Muscle of leg (tissue), 11 donors: ENCODE results near the gene DUOX2. TPM values are rescaled to one million over a fixed set of nuclear protein-coding genes. Genes with fewer than 3 reads are reported as not detected.

Source experiments
- DNase-seq: peaks from one replicate; pipeline ENCODE4 v3.0.0; 2013
- H3K27ac ChIP-seq: one replicate; pipeline ENCODE4 v1.5.1; 2013; ENCODE audit warnings: mild to moderate bottlenecking, low read length, control low read depth
- H3K27me3 ChIP-seq: one replicate; pipeline ENCODE4 v1.6.1; 2013; ENCODE audit warnings: low read length; ENCODE audit not compliant: control insufficient read depth, insufficient read depth
- H3K36me3 ChIP-seq: one replicate; pipeline ENCODE4 v1.6.1; 2013; ENCODE audit warnings: low read length; ENCODE audit not compliant: control insufficient read depth, insufficient read depth
- H3K4me1 ChIP-seq: one replicate; pipeline ENCODE4 v1.6.1; 2013; ENCODE audit warnings: low read length; ENCODE audit not compliant: control insufficient read depth, insufficient read depth
- H3K4me3 ChIP-seq: one replicate; pipeline ENCODE4 v1.5.1; 2013; ENCODE audit warnings: low read length, control low read depth
- H3K9me3 ChIP-seq: replicated peaks from 2 replicates; pipeline ENCODE4 v1.6.1; 2013; ENCODE audit warnings: low read depth, low read length; ENCODE audit not compliant: control insufficient read depth
- WGBS: methylation state at CpG from one replicate; pipeline ENCODE4 v1.1.5; 2013; ENCODE audit warnings: missing lambda C conversion rate; ENCODE audit not compliant: insufficient coverage; 5-methylcytosine and 5-hydroxymethylcytosine counted together
- polyA plus RNA-seq, 8 donors: library from polyadenylated mRNA; unstranded; fragments of 120-200 nt; gene quantifications; one replicate each; pipeline versions ENCODE4 v1.2.1 to v1.2.3, GENCODE V29; 2013; ENCODE audit warnings: inconsistent platforms in 1 of 8, low replicate concordance in 1 of 8; ENCODE audit not compliant: insufficient read length in 8 of 8, insufficient read depth in 1 of 8
- total RNA-seq: library from RNA; stranded (reverse); fragments of 120-200 nt; gene quantifications from one replicate; pipeline ENCODE4 v1.2.4, GENCODE V29; 2013

The DUOX2 gene
- total and polyA plus RNA-seq, 9 donors = 0.03 to 0.38 (median 0.12) TPM; not detected in 3

DNA sequence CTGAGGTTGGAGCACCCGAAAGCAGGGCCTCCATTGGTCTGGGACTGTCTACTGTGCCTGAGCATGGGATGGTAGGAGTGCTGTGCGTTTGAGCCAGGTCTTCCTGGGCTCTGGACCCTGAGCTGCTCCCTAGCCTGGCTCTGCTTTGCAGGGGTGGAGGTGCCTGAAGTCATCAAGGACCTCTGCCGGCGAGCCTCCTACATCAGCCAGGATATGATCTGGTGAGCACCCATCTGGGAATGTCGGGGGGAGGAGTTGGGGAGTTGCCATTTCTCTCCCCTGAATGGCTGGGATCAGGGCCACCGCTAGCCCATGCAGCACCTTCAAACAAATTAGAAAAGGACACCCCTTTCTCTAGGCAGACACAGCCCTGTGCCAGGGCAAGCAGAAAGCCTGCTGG is 36.5 kb upstream of the DUOX2 start:
- Histone ChIP-seq H3K27ac (no peak overlapping the region), H3K4me1 (no peaks in the 10 kb centered on the region), H3K4me3 (no peak overlapping the region), H3K27me3 (no peaks in the 10 kb centered on the region), H3K9me3 (no peaks in the 10 kb centered on the region), H3K36me3 (peaks cover 4% of the 10 kb centered on the region)
- 56% methylated on average over 2 of the region's 6 CpGs for WGBS
- DNase-seq = no peak

DNA sequence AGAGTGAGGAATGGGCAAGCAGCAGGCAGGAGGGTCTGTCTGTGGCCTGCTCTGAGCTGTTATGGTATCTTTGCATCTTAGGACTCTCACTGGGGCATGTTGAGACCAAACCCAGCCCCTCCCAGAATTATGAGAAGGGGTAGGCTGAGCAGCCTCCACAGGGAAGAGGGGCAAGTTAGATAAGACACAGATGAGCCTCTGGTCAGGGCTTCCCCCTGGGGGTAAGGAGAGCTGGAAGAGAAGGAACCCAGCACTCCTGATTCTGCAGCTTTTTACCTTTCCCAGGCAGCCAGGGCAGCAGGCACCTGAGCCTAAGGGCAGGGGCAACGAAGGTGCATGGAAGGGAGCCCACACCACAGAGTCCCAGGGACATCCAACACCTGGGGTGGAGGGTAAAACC is 35.1 kb upstream of the DUOX2 start:
- Histone ChIP-seq H3K4me3 (no peak overlapping the region), H3K9me3 (no peaks in the 10 kb centered on the region), H3K27me3 (peaks cover 7% of the 10 kb centered on the region), H3K4me1 (no peaks in the 10 kb centered on the region), H3K27ac (no peak overlapping the region), H3K36me3 (peaks cover 4% of the 10 kb centered on the region)
- no CpG with 5 or more reads among the region's 1 CpG for WGBS
- DNase-seq = no peak

GRCh38 chr15:45148076-45149059 is 34.4 kb upstream of the DUOX2 start:
- Histone ChIP-seq H3K9me3 (no peaks in the 10 kb centered on the region), H3K4me3 (no peak overlapping the region), H3K27me3 (peaks cover 11% of the 10 kb centered on the region), H3K27ac (no peak overlapping the region), H3K4me1 (no peaks in the 10 kb centered on the region), H3K36me3 (peaks cover 4% of the 10 kb centered on the region)
- DNase-seq = no peak
- WGBS = 95% methylated on average over 4 of the region's 12 CpGs

GRCh38 chr15:45147606-45148005 is 33.6 kb upstream of the DUOX2 start:
- H3K36me3 ChIP-seq = peaks cover 4% of the 10 kb centered on the region
- H3K27me3 ChIP-seq = peaks cover 11% of the 10 kb centered on the region
- no peak for DNase-seq
- no peaks in the 10 kb centered on the region for H3K9me3 ChIP-seq
- H3K27ac ChIP-seq = no peak overlapping the region
- no peaks in the 10 kb centered on the region for H3K4me1 ChIP-seq
- H3K4me3 ChIP-seq = no peak overlapping the region
- 78% methylated on average over 7 of the region's 7 CpGs for WGBS

DNA sequence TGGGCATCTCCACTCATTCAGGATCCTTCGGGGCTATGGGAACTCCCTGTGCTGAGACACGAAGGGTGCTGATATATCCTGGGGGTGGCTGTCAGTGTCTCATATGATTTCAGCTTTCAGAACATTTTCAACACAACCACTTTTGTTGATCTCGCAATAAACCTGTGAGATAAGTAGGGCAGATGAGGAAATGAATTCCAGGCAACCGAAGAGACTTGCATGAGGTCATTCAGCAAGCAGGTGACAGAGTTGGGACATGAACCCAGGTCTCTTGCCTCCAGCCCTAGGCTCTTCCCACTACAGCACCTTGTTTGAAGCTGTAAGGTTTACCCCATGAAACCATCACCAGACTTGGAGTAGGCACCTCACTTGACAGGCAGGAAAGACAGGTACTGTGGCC is 32.4 kb upstream of the DUOX2 start:
- Histone ChIP-seq H3K27ac (no peak overlapping the region), H3K27me3 (peaks cover 11% of the 10 kb centered on the region), H3K4me3 (no peak overlapping the region), H3K36me3 (no peaks in the 10 kb centered on the region), H3K9me3 (no peaks in the 10 kb centered on the region), H3K4me1 (no peaks in the 10 kb centered on the region)
- WGBS = 83% methylated on average over 1 of the region's 4 CpGs
- no peak for DNase-seq

DNA sequence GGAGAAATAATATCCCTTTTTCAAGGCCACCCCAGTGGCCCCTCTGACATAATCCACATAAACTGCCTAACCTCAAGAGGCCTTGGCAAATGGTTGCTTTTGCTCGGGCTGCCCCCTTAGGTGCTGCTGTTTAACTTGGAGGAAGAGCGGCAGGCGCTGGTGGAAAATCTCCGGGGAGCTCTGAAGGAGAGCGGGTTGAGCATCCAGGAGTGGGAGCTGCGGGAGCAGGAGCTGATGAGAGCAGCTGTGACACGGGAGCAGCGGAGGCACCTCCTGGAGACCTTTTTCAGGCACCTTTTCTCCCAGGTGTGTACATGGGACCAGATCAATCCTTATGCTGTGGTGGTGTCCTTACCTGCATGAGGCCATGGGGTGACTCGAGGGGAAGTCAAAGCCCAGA is 30.8 kb upstream of the DUOX2 start:
- WGBS = 77% methylated on average over 9 of the region's 9 CpGs

DNA sequence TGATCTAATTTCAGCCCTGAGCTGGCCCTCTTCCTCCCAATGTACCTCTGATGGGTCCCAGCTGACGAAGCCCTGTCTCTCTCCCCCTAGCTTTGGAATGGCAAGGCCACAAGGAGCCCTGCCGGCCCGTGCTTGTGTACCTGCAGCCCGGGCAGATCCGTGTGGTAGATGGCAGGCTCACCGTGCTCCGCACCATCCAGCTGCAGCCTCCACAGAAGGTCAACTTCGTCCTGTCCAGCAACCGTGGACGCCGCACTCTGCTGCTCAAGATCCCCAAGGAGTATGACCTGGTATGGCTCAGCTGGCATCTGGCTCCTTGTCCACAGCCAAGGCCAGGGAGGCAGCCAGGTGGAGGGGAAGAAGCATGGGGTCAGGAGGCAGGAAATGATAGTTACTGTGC is 30.0 kb upstream of the DUOX2 start:
- 84% methylated on average over 8 of the region's 11 CpGs for WGBS
- no peak overlapping the region for H3K27ac ChIP-seq
- H3K27me3 ChIP-seq = peaks cover 11% of the 10 kb centered on the region
- no peaks in the 10 kb centered on the region for H3K4me1 ChIP-seq
- no peak for DNase-seq
- no peaks in the 10 kb centered on the region for H3K36me3 ChIP-seq
- H3K4me3 ChIP-seq = no peak overlapping the region
- H3K9me3 ChIP-seq = no peaks in the 10 kb centered on the region

More for the DNA sequence above, 30.8 kb upstream of the DUOX2 start:
- no peaks in the 10 kb centered on the region for H3K4me1 ChIP-seq
- no peak overlapping the region for H3K4me3 ChIP-seq
- no peak for DNase-seq
- H3K9me3 ChIP-seq = no peaks in the 10 kb centered on the region
- H3K27ac ChIP-seq = no peak overlapping the region
- no peaks in the 10 kb centered on the region for H3K36me3 ChIP-seq
- H3K27me3 ChIP-seq = peaks cover 11% of the 10 kb centered on the region

GRCh38 chr15:45143056-45143455 is 29.1 kb upstream of the DUOX2 start:
- Histone ChIP-seq H3K4me3 (no peak overlapping the region), H3K27me3 (peaks cover 13% of the 10 kb centered on the region), H3K4me1 (no peaks in the 10 kb centered on the region), H3K9me3 (no peaks in the 10 kb centered on the region), H3K27ac (no peak overlapping the region), H3K36me3 (no peaks in the 10 kb centered on the region)
- WGBS = no CpG with 5 or more reads among the region's 7 CpGs
- no peak for DNase-seq

DNA sequence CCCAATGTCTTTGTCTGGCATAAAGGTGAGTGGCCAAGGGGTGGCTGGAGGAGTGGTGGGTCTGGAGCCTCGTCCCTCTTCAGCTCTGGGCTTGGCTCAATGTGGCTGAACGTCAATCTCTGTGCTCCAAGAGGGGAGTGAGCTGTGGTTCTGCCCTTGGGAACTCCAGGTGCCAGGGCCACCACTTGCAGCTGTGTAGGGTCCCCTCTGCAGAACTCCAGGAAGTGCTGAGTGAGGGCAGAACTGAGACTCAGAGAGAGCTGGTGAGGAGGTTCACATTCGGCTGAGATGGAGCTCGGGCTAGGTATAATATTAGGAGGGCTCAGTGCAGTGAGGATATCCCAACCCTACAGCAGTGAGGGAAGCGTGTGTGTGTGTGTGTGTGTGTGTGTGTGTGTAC is 27.4 kb upstream of the DUOX2 start:
- Histone ChIP-seq H3K4me3 (no peak overlapping the region), H3K27me3 (peaks cover 25% of the 10 kb centered on the region), H3K4me1 (no peaks in the 10 kb centered on the region), H3K36me3 (no peaks in the 10 kb centered on the region), H3K27ac (no peak overlapping the region), H3K9me3 (no peaks in the 10 kb centered on the region)
- 61% methylated on average over 4 of the region's 5 CpGs for WGBS
- DNase-seq = no peak

- WGBS = 92% methylated on average over 9 of the region's 10 CpGs
- peaks cover 30% of the 10 kb centered on the region for H3K27me3 ChIP-seq
Observed at GRCh38 chr15:45140557-45141250, 26.7 kb upstream of the DUOX2 start.

More at GRCh38 chr15:45140557-45141250, 26.7 kb upstream of the DUOX2 start:
- Histone ChIP-seq H3K4me1 (no peaks in the 10 kb centered on the region), H3K27ac (no peak overlapping the region), H3K36me3 (no peaks in the 10 kb centered on the region), H3K9me3 (no peaks in the 10 kb centered on the region), H3K4me3 (no peak overlapping the region)
- DNase-seq = no peak
